Cardiac muscle cell (in vitro differentiated cells and primary cell): Measurements from ENCODE around the gene KRT222. TPM values are rescaled to one million over a fixed set of nuclear protein-coding genes. Genes with fewer than 3 reads are reported as not detected.
A peak's percentile ranks its signal among the peaks of the same experiment; 100 is the strongest.

Experiments
- DNase-seq, 2 donors: peaks; one replicate each; pipeline versions ENCODE4 v3.0.0 to v3.0.0-alpha.2; 2010 to 2017; ENCODE audit warnings: low read depth in 1 of 2, low spot score in 1 of 2
- H3K27ac ChIP-seq: fragments of 200-600 bp; sonication (generic); 2 replicates; pipeline ENCODE4 v1.5.1; 2016
- H3K27me3 ChIP-seq: fragments of 200-600 bp; sonication (generic); 2 replicates; pipeline ENCODE4 v1.6.0; 2016; ENCODE audit warnings: control low read depth
- H3K36me3 ChIP-seq: fragments of 200-600 bp; sonication (generic); 2 replicates; pipeline ENCODE4 v1.5.1; 2016; ENCODE audit warnings: control low read depth
- H3K4me1 ChIP-seq: fragments of 200-600 bp; sonication (generic); 2 replicates; pipeline ENCODE4 v1.8.1; 2017; ENCODE audit warnings: low read depth, mild to moderate bottlenecking, mixed run types
- H3K4me3 ChIP-seq: fragments of 200-600 bp; sonication (generic); 2 replicates; pipeline ENCODE4 v1.5.1; 2016; ENCODE audit warnings: mild to moderate bottlenecking
- H3K9me3 ChIP-seq: fragments of 200-600 bp; sonication (generic); 2 replicates; pipeline ENCODE4 v1.5.1; 2017; ENCODE audit warnings: low read depth, mild to moderate bottlenecking, control low read depth
- polyA plus RNA-seq: library from polyadenylated mRNA; unstranded; fragments of >200 nt; fragmentation: Nextera tagmentation; extraction: Ambion mirVana; gene quantifications from 2 replicates; pipeline ENCODE4 v1.2.1, GENCODE V29; 2016
- total RNA-seq: library from RNA; depleted of rRNA; stranded (reverse); fragments of >200 nt; gene quantifications from 2 replicates; pipeline ENCODE4 v1.2.3, GENCODE V29; 2016
- TF ChIP-seq, protein P1 (sequence below): IDR thresholded peaks from 2 replicates; pipeline ENCODE4 v1.5.1; 2012; ENCODE audit warnings: low read depth, mild to moderate bottlenecking, low read length

Gene KRT222
- total and polyA plus RNA-seq, 2 experiments from 2014 or later: 0.29 TPM; not detected in 1

DNA sequence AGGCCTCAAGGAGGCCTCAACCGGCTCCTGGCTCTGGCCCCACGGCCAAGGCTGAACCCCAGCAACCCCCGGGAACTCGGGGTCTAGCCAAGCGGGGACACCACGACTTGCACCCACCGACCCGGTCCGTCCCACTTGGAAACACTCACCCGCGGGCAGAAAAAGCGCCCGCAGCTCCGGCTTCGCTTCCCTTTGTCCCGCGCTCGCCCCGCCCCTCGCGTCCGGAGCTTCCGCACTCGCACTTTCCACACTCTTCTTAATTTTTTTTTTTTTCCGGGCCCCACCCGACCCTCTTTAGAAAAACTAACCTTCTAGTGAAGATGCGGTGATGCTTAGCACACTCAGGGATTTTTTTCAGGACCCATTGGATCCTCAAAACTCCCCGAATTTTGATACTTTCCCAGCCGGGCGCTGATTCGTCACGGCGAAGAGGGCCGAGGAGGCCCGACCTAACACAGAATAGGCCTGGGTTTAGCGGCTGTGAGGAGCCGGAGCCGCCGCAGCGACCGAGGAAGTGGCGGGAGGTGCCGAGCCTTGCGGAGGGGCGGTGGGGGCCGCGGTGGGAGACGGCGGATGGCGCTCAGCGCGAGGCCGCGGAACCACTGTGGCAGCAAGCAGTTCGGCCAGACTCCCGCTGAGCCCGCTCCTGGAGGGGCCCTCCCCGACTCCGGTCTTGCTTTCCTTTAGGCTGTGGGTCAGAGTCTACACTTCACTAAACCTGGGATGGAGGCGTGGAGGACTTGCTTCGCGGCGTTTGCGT is 17.2 kb downstream of the KRT222 start, which contains the start of gene SMARCE1:
SMARCE1 (minus strand) TSS at position 195 of the 760 bp plus-strand sequence. CDS start 2,016 bp downstream, outside the sequence.
- Histone ChIP-seq H3K4me1 (peaks cover 16% of the 10 kb centered on the region), H3K27me3 (no peaks in the 10 kb centered on the region), H3K36me3 (peaks cover 10% of the 10 kb centered on the region), H3K4me3 (peak within 1 kb of the TSS; percentile 95), H3K27ac (peak within 1 kb of the TSS; percentile 99), H3K9me3 (no peaks in the 10 kb centered on the region)
- TF ChIP-seq, protein P1, sequence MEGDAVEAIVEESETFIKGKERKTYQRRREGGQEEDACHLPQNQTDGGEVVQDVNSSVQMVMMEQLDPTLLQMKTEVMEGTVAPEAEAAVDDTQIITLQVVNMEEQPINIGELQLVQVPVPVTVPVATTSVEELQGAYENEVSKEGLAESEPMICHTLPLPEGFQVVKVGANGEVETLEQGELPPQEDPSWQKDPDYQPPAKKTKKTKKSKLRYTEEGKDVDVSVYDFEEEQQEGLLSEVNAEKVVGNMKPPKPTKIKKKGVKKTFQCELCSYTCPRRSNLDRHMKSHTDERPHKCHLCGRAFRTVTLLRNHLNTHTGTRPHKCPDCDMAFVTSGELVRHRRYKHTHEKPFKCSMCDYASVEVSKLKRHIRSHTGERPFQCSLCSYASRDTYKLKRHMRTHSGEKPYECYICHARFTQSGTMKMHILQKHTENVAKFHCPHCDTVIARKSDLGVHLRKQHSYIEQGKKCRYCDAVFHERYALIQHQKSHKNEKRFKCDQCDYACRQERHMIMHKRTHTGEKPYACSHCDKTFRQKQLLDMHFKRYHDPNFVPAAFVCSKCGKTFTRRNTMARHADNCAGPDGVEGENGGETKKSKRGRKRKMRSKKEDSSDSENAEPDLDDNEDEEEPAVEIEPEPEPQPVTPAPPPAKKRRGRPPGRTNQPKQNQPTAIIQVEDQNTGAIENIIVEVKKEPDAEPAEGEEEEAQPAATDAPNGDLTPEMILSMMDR: no peak
- peak; percentile 74 to 86 for DNase-seq

DNA sequence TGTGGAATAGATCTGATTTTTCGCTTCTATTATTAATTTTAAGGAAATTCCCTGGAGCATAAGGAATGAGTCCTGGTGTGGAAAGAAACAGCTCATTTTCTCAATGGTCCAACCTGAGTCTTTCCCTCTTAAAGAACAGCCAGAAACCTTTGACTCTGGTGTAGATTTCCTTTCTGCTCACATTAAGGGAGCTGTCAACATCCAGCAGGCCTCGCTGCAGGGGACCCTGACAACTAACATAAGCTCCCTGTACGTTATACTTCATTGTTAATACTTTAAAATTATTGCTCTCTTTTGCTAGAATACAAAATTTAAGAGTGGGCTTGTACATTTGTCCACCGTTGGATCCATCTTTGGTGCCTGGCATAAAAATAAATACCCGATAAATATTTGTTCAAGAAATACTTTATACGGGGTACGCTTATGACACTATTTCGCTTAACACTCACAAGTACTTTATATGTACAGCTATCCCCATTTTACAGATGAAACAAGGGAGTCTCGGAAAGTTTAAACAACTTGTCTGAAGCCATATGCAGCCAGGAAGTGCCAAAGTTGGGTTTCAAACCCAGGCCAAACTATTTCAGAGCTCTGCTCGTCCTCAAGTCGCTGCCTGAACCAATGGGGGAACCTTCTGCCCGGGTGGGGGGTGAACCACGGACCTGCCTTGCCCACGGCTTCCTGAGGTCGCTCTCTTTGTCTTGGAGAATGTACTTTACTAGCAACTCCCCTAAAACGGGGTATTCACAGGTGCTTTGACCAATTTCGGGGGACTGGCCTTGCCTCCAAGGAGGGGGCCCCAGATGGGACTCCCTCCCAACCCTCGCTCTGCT is 18.0 kb downstream of the KRT222 start:
- Histone ChIP-seq H3K4me1 (peaks cover 16% of the 10 kb centered on the region), H3K9me3 (no peaks in the 10 kb centered on the region), H3K36me3 (peaks cover 18% of the 10 kb centered on the region), H3K4me3 (peak overlapping the region; percentile 95), H3K27me3 (no peaks in the 10 kb centered on the region), H3K27ac (peak overlapping the region; percentile 99)
- peak; percentile 48 to 64 for DNase-seq
- TF ChIP-seq, protein P1: no peak

DNA sequence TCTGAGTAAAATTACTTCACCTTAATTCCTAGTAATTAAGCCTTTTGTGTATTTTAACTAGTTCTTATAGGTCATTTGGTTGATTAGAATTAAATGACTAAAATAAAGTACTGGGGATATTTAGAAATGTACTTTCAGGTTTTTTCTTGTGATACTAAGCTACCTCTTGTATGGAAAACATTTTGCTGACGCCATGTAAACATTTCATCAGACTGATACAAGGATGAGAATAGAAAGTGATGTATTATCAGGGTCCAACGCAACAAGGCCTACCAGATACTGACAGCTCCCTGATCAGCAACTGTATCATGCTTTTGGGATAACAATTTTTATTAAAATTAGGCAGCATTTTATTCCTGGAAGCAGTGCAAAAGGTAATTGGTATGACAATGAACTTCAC is 19.0 kb downstream of the KRT222 start:
- DNase-seq: no peak
- H3K27me3 ChIP-seq: no peaks in the 10 kb centered on the region
- H3K9me3 ChIP-seq: no peaks in the 10 kb centered on the region
- no peak overlapping the region for H3K4me3 ChIP-seq
- TF ChIP-seq, protein P1: no peak
- H3K36me3 ChIP-seq: peaks cover 28% of the 10 kb centered on the region
- peaks cover 16% of the 10 kb centered on the region for H3K4me1 ChIP-seq
- H3K27ac ChIP-seq: no peak overlapping the region

DNA sequence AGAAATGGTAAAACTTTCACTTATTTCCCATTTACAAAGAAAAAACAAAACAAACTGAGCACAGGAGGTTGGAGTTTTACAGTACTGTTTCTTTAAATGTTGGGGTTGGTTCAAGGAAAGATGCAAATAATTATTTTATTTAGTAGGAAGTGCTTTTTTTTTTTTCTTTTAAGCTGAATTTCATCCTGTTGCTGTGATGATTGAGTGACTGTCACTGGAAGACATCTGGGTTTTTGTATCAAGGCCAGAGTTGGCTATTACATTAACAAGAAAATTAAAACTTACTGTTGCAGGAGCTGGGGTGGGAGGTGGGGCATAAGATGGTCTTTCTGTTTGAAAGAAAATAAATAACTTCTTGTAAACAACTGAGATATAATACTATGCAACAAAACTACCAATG is 19.7 kb downstream of the KRT222 start:
- Histone ChIP-seq H3K27me3 (no peaks in the 10 kb centered on the region), H3K4me3 (no peak overlapping the region), H3K4me1 (peaks cover 19% of the 10 kb centered on the region), H3K36me3 (peaks cover 33% of the 10 kb centered on the region), H3K27ac (no peak overlapping the region), H3K9me3 (no peaks in the 10 kb centered on the region)
- TF ChIP-seq, protein P1: no peak
- DNase-seq: no peak

DNA sequence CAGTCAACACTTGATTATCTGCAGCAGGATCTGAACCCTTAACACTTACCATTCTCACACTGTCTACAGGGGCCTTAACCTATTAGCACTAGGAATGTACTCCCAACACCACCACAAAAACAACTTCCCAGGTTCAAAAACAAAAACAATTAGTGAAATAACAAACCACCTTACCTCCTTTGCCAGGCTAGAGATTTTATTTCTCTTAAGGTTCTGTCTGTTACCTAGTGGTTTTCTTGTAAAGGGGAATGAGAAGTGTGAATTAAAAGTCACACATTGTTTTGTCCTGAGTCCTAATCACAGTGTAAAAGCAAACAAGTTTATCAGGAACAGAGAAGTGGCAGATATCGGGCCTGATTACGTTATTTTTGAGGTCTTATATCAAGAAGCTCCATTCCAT is 27.0 kb downstream of the KRT222 start:
- Histone ChIP-seq H3K27ac (no peak overlapping the region), H3K36me3 (peaks cover 68% of the 10 kb centered on the region), H3K4me3 (no peak overlapping the region), H3K4me1 (peaks cover 9% of the 10 kb centered on the region), H3K9me3 (no peaks in the 10 kb centered on the region), H3K27me3 (no peaks in the 10 kb centered on the region)
- TF ChIP-seq, protein P1: no peak
- DNase-seq: no peak
